Measurements from ENCODE around the gene GALNT3.

GRCh38 chr2:165778187-165778556, 15.9 kb downstream of the GALNT3 start:
- TF ChIP-seq CTCF (IDR thresholded peaks at IDR 0.05) (no peak), ZFX (IDR thresholded peaks at IDR 0.05; ENCODE audit: borderline replicate concordance) (no peak)

Measured in 22Rv1 (cell line).